Epithelial cell of esophagus (primary cell): ENCODE data around the gene OR52B2.

Experiments
- DNase-seq: peaks from one replicate; pipeline ENCODE4 v3.0.0; 2010; ENCODE audit warnings: low read depth
- H3K4me3 ChIP-seq: 2 replicates; pipeline ENCODE4 v1.5.1; 2011; ENCODE audit warnings: mild to moderate bottlenecking, low read length, control low read depth
- TF ChIP-seq, protein P1 (sequence below): IDR thresholded peaks from 2 replicates; pipeline ENCODE4 v1.5.1; 2011; ENCODE audit warnings: low read depth, mild to moderate bottlenecking, low read length, control low read depth, inconsistent platforms; ENCODE audit not compliant: insufficient read depth; ENCODE audit errors: missing control alignments

The OR52B2 gene

DNA sequence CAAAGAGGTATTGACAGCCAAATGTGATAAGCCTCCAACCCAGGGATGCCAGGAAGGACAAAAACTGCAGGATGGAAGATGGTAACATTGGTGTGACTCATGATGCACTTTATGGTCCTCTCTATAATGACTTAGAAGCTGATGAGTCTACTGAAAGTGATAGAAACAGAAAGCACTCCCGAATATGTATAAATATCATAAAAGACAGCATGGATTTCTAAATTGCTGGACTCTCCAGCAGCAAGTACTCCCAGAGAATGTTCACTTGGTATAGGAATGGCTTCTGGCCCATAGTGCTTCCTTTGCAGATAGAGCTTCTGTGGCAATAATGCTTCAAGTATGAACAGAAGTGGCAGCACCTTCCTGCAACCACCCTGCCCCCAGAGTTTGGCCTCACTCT lies at the start of gene OR52B2:
Gene OR52B2, minus strand, starts transcription at position 101 of the 400 bp plus-strand sequence. Its CDS starts 0 bp downstream, at position 101.
- H3K4me3 ChIP-seq = no peak within 1 kb of the TSS
- TF ChIP-seq, protein P1, sequence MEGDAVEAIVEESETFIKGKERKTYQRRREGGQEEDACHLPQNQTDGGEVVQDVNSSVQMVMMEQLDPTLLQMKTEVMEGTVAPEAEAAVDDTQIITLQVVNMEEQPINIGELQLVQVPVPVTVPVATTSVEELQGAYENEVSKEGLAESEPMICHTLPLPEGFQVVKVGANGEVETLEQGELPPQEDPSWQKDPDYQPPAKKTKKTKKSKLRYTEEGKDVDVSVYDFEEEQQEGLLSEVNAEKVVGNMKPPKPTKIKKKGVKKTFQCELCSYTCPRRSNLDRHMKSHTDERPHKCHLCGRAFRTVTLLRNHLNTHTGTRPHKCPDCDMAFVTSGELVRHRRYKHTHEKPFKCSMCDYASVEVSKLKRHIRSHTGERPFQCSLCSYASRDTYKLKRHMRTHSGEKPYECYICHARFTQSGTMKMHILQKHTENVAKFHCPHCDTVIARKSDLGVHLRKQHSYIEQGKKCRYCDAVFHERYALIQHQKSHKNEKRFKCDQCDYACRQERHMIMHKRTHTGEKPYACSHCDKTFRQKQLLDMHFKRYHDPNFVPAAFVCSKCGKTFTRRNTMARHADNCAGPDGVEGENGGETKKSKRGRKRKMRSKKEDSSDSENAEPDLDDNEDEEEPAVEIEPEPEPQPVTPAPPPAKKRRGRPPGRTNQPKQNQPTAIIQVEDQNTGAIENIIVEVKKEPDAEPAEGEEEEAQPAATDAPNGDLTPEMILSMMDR = no peak
- no peak for DNase-seq

- TF ChIP-seq, protein P1 = no peak
- H3K4me3 ChIP-seq = no peak overlapping the region
- DNase-seq = peak; percentile 93
Measured at GRCh38 chr11:6219359-6219758, 49.2 kb upstream of the OR52B2 start.

DNA sequence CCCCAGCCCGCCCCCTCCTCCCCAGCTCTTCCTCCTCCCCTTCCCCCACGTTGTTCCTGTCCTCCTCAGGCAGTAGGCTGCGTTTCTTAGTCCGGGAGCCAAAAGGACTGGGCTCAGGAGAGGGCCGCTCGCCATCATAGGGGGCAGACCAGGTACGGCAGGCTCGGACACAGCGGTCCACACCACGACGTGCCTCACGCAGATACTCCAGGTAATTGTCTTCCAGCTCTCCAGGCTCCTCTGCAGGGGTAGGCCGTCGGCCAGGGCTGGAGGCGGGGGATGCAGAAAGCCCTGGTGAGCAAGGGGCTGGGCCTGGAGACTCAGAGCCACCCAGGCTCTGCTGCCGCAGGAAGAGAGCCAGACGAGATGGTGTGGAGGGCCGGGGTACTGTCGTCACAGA lies 47.6 kb upstream of the OR52B2 start:
- no peak for DNase-seq
- no peak overlapping the region for H3K4me3 ChIP-seq
- TF ChIP-seq, protein P1 = no peak

- TF ChIP-seq, protein P1 = no peak
- no peak for DNase-seq
- H3K4me3 ChIP-seq = no peak overlapping the region
Measured at GRCh38 chr11:6216501-6216900, 46.4 kb upstream of the OR52B2 start.

DNA sequence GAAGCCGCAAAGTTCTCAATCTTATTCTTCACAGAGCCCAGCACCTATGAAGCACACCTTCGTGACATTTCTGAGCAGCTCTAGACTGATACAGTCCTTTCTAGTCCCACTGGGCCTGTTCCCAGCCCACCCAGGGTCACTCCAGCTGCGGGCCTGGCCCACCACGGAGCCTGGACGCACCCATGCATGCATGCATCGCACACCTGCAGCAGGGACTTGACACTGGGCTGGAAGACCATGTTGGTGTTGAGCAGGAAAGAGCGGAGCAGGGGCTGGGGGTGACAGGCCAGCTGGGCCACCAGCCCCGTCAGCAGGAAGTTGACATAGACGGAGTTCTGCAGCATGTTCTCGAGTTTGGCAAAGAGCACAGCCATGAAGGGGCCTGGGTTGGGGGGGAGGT lies 44.4 kb upstream of the OR52B2 start:
- DNase-seq = no peak
- TF ChIP-seq, protein P1 = no peak
- H3K4me3 ChIP-seq = no peak overlapping the region

DNA sequence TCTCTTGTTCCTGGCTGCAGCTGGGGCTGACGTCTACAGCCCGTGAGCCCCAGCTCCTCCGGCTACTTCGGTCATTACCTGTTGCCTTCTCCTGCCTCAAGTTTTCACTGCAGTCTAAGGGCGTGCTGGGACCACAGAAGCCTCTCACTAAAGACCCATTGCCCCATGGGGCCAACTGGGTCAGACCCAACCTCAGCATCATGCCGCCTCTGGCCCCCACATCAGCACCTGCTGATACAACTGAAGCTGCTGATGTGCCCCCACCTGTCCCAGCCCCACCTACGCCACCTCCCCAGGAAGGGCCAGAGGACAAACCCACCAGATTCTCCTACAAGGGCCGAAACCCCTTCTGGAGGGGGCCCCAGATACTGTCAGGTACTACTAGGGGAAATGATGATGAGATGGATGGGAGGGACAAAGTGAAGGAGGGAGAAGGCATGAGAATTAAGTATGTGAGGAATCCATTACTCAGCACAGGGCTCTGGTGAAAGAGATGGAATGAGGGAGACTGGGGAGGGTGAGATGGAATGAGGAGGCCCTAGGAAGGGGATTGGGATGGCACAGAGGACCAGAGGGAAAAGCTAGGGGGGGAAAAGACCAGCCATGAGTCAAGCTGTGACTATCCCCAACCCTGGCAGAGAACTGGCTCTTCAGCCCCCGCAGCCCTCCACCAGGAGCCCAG lies 40.3 kb upstream of the OR52B2 start:
- H3K4me3 ChIP-seq = no peak overlapping the region
- no peak for DNase-seq
- TF ChIP-seq, protein P1 = no peak

DNA sequence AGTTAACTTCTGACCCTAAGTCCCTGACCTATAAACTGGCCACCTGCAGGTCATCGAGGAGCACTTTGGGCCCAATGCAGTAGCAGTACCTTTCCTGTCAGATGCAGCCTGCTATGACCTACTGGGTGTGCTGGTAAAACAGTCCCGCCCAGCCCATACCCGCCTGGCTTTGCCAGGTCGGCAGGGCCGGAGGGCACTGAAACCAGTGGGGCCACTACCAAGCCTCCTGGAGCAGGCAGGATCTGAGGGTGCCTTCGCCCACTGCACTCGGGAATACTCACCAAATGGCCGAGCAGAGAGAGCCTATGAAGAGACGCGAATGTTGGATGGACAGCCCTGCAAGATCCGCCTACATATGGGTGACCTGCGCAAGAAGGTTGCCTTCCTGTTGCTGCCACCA lies 39.7 kb upstream of the OR52B2 start:
- DNase-seq = no peak
- no peak overlapping the region for H3K4me3 ChIP-seq
- TF ChIP-seq, protein P1 = no peak
